ENCODE results near the gene SPRN. TPM values are rescaled to one million over a fixed set of nuclear protein-coding genes. Genes with fewer than 3 reads are reported as not detected.

The SPRN gene
- total and polyA plus RNA-seq, 8 donors, result 0.18 to 5.2 TPM; not detected in 6

DNA sequence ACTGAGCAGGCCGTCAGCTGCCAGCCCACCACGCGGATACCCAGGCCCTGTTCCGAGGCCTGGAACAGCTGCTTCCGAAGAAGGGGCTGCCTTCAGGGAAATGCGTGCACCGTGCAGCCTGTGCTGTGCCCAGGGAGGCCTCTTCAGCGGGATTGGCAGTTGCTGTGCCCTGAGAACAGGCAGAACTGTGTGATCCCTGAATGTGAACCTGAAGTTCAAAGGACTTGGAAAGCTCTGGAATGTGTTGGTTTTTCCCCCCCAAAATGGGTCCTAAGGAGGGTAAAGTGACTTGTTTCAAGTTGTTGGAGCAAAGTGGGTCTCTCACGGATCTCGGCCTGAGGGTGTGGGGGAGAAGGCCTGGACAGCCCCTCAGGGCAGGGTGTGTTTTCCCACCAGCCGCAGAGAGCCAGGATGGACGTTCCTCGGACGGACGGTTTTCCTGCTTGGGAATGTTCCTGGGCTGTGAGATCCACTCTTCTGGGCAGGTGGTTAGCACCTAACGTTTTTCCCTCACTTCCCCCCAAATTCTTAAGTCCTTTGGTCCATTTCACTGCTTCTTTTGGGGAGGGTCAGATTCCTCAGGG is 2.1 kb downstream of the SPRN start:
- 83 to 89% (median 85%) methylated on average over 14 to 16 of the region's 16 CpGs for WGBS, 5 donors
- peaks cover 7 to 11% (median 10%) of the 10 kb centered on the region in 4 donors for H3K4me1 ChIP-seq

DNA sequence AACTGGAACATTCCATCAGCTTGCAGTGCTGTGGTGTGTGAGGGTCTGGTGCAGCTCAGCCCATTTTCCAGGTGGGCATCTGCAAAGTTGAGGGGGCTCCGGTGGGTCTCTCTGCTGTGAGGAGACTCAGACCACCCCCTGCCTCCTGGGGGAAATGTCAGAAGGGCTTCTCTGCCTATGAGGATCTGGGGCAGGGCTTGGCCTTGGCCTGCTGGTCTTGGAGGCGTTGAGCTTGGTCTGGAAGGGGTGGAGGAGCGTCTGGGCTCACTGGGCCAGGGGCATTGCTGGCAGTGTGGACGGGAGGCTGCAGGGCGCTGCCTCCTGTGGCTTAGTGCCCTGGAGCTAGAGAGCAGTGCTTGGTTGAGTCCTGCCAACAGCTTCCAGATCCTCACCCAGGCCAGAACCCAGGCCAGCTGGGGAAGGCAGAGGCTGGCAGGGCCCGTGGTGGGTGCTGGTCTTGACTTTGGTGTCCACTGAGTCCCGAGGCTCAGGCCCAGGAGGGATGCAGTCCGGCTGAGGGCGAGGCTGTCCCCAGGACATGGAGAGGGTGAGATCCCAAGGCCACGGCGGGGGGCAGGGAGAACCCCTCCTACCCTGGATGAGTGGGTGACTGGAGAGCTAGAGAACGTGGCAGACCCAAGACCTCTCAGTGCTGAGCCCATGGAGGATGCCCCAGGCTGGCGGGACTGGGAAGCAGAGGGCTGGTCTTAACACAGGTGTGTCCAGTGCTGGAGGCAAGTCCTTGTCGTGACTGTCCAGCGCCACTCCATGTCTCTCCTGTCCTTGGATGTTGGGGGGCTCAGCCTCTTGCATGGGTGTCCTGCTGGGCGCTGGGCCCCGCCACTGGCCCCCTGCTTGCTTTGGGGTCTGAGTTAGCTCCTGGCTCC is 2.8 kb downstream of the SPRN start:
- H3K9me3 ChIP-seq, result no peaks in the 10 kb centered on the region
- intact Hi-C loops (cut with DNase I; ENCODE audit: low total_unique reads), result no loop called here
- WGBS, 5 donors, result 81 to 91% (median 86%) methylated on average over 4 to 16 of the region's 17 CpGs
- H3K27ac ChIP-seq, result no peak overlapping the region
- TF ChIP-seq POLR2A (IDR thresholded peaks at IDR 0.05), result no peak
- no peak for TF ChIP-seq EP300 (IDR thresholded peaks at IDR 0.05)
- TF ChIP-seq, protein P1, sequence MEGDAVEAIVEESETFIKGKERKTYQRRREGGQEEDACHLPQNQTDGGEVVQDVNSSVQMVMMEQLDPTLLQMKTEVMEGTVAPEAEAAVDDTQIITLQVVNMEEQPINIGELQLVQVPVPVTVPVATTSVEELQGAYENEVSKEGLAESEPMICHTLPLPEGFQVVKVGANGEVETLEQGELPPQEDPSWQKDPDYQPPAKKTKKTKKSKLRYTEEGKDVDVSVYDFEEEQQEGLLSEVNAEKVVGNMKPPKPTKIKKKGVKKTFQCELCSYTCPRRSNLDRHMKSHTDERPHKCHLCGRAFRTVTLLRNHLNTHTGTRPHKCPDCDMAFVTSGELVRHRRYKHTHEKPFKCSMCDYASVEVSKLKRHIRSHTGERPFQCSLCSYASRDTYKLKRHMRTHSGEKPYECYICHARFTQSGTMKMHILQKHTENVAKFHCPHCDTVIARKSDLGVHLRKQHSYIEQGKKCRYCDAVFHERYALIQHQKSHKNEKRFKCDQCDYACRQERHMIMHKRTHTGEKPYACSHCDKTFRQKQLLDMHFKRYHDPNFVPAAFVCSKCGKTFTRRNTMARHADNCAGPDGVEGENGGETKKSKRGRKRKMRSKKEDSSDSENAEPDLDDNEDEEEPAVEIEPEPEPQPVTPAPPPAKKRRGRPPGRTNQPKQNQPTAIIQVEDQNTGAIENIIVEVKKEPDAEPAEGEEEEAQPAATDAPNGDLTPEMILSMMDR (IDR thresholded peaks at IDR 0.05), result no peak
- no peak for TF ChIP-seq POLR2AphosphoS5 (IDR thresholded peaks at IDR 0.05)
- H3K4me3 ChIP-seq, result no peak overlapping the region
- DNase-seq, result no peak
- H3K27me3 ChIP-seq, result peaks cover 0 to 44% (median 14%) of the 10 kb centered on the region in 3 donors
- H3K4me1 ChIP-seq, result peaks cover 7 to 11% (median 10%) of the 10 kb centered on the region in 4 donors
- peaks cover 15 to 40% (median 37%) of the 10 kb centered on the region in 4 donors for H3K36me3 ChIP-seq

More for the DNA sequence above, 2.1 kb downstream of the SPRN start:
- H3K36me3 ChIP-seq, result peaks cover 15 to 40% (median 37%) of the 10 kb centered on the region in 4 donors
- DNase-seq, result no peak
- H3K4me3 ChIP-seq, result no peak overlapping the region
- intact Hi-C loops (cut with DNase I; ENCODE audit: low total_unique reads), result no loop called here
- no peaks in the 10 kb centered on the region for H3K9me3 ChIP-seq
- H3K27ac ChIP-seq, result no peak overlapping the region
- TF ChIP-seq POLR2A (IDR thresholded peaks at IDR 0.05), result no peak
- H3K27me3 ChIP-seq, result peaks cover 0 to 44% (median 14%) of the 10 kb centered on the region in 3 donors

DNA sequence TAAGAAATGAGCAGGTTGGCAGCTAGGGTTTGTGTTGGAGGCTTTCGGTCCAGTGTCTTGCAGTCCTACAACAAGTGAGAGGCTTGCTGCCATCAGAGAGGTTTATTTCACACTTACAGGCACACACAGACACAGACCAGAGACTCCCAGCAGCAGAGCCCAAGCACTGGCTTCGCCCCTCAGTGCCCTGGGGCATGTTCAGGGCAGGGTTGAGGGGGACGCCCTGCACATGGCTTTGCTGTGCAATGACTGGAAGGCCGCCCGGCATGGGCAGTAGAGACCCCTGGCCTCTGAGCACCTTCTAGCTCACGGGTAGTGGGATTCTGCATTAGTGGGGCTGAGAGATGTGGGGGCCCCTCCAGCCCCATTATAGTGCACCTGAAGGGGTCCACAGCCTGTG is 3.8 kb downstream of the SPRN start:
- Histone ChIP-seq H3K27me3 (peaks cover 0 to 44% (median 14%) of the 10 kb centered on the region in 3 donors), H3K4me3 (no peak overlapping the region), H3K36me3 (peaks cover 20 to 45% (median 43%) of the 10 kb centered on the region in 4 donors), H3K4me1 (peaks cover 7 to 11% (median 10%) of the 10 kb centered on the region in 4 donors), H3K9me3 (no peaks in the 10 kb centered on the region), H3K27ac (no peak overlapping the region)
- 83 to 100% (median 89%) methylated on average over 3 to 6 of the region's 6 CpGs for WGBS, 5 donors
- TF ChIP-seq EP300 (IDR thresholded peaks at IDR 0.05) (no peak), POLR2AphosphoS5 (IDR thresholded peaks at IDR 0.05) (no peak), POLR2A (IDR thresholded peaks at IDR 0.05) (no peak)
- TF ChIP-seq, protein P1 (IDR thresholded peaks at IDR 0.05), result no peak
- intact Hi-C loops (cut with DNase I; ENCODE audit: low total_unique reads), result no loop called here
- DNase-seq, result no peak

DNA sequence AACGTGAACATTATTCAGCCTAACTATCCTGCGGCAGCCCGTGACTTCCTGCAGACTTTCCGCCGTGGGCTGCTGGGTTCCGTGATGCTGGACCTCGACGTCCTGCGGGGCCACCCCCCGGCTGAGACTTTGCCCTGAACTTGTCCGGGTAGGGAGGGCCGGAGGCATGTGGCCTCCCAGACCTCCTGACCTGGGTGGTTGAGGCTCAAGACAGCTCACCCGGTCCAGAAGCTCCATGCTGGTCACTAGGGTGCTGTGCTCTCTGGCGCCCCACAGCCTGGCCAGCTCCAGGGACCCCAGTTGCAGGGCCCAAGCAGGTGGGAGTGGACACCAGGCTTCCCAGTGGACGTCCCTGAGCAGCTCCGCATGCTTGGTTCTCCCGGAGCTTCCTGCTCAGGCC is 4.4 kb downstream of the SPRN start:
- H3K27me3 ChIP-seq, result peaks cover 0 to 41% (median 14%) of the 10 kb centered on the region in 3 donors
- WGBS, 5 donors, result 91 to 97% (median 92%) methylated on average over 13 to 17 of the region's 17 CpGs
- peaks cover 7 to 11% (median 10%) of the 10 kb centered on the region in 4 donors for H3K4me1 ChIP-seq
- H3K27ac ChIP-seq, result no peak overlapping the region
- peaks cover 24 to 51% (median 49%) of the 10 kb centered on the region in 4 donors for H3K36me3 ChIP-seq
- TF ChIP-seq, protein P1 (IDR thresholded peaks at IDR 0.05), result no peak
- TF ChIP-seq POLR2AphosphoS5 (IDR thresholded peaks at IDR 0.05) (no peak), EP300 (IDR thresholded peaks at IDR 0.05) (no peak), POLR2A (IDR thresholded peaks at IDR 0.05) (no peak)
- H3K4me3 ChIP-seq, result no peak overlapping the region
- DNase-seq, result no peak
- H3K9me3 ChIP-seq, result no peaks in the 10 kb centered on the region
- intact Hi-C loops (cut with DNase I; ENCODE audit: low total_unique reads), result no loop called here

Measured in stomach (tissue), 9 donors.